Liver (tissue), 3 donors: ENCODE results near the gene PSENEN.

Experiments
- CTCF ChIP-seq: fragments of 150-350 bp; IDR thresholded peaks from 2 replicates; pipeline ENCODE4 v1.5.1; 2017; ENCODE audit warnings: improper control_type of control experiment, low read depth, low read length; ENCODE audit not compliant: missing input control
- TAF1 ChIP-seq: conservative IDR thresholded peaks from 2 replicates; pipeline ENCODE4 v1.6.1; 2016; ENCODE audit warnings: antibody characterized with exemption, mild to moderate bottlenecking
- donor health status: healthy.
- donor health status: healthy.

DNA sequence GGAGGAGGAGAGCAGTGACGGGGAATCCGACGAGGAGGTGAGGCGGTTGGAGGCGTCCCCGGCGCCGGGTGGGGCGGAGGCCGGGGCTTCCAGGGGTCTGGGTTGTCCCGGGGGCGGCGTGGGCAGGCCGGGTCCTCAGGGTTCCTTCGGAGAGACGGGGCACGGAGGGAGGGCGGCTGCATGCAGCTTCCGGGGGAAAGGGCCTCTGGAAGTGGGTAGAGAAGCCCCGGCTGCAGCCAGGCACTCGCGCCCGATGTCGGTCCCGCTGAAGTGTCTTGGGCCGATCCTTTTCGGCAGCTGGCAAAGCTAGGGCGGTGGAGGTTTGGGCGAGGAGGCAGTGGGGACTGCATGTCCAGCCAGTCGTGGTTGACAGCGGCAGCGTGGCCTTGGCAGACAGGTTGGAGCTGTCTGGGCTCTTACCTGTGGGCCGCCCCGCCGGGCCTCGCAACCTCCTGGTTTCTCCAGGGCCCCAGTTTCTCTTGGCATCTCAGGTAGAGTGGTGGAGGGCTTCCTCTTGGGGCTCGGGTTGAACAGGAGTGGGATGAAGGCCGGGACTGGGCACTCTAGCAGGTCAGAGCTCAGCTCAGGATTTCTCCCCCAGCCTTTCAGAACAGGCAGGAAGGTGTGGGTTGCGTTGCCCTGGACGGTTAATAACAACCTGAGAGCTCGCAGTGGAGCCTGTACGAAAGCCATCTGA, 27.0 kb upstream of the PSENEN start:
- TF ChIP-seq CTCF = no peak
- TF ChIP-seq TAF1 = no peak
